HFFc6 (cell line): ENCODE data around the gene GABRB2. TPM values are rescaled to one million over a fixed set of nuclear protein-coding genes. Genes with fewer than 3 reads are reported as not detected.
"Not testable (repeated sequence)": the region's sequence is repeated elsewhere in the genome, so short reads cannot be mapped to it uniquely, and the experiment has no call there.

Experiments
- DNase-seq: peaks from one replicate; pipeline ENCODE4 v3.0.0-alpha.2; 2018
- H3K27ac Mint-ChIP-seq: 2 replicates; pipeline ENCODE4 v1.8.0; 2020; ENCODE audit warnings: mild to moderate bottlenecking, mixed read lengths
- H3K27me3 Mint-ChIP-seq: 2 replicates; pipeline ENCODE4 v1.8.0; 2021; ENCODE audit warnings: mild to moderate bottlenecking, moderate library complexity, mixed read lengths; ENCODE audit not compliant: insufficient read depth
- H3K36me3 Mint-ChIP-seq: 2 replicates; pipeline ENCODE4 v1.8.0; 2021; ENCODE audit warnings: low read depth, mixed read lengths
- H3K4me1 Mint-ChIP-seq: 2 replicates; pipeline ENCODE4 v1.8.0; 2020; ENCODE audit warnings: low read depth, mixed read lengths
- H3K4me3 Mint-ChIP-seq: 2 replicates; pipeline ENCODE4 v1.8.0; 2020; ENCODE audit warnings: mild to moderate bottlenecking, moderate library complexity, mixed read lengths
- H3K9me3 Mint-ChIP-seq: 2 replicates; pipeline ENCODE4 v1.8.0; 2020; ENCODE audit warnings: mild to moderate bottlenecking, mixed read lengths
- CTCF ChIP-seq: fragments of 200-600 bp; sonication (generic); IDR thresholded peaks from 2 replicates; pipeline ENCODE4 v1.5.0; 2021; ENCODE audit warnings: antibody characterized with exemption, mild to moderate bottlenecking
- total RNA-seq, 6 experiments: library from RNA; stranded (reverse); fragmentation: NEBNext Ultra II Directional; extraction: Animal tissue kit (Norgen Biotek cat#: 25700); gene quantifications; 2 replicates in 1 of 6; 3 replicates in 5 of 6; pipeline ENCODE4 v1.2.3, GENCODE V29; 2021

The GABRB2 gene
- total RNA-seq, 6 experiments from 2014 or later, result not detected

- no peaks in the 10 kb centered on the region for H3K4me1 Mint-ChIP-seq
- no peak for TF ChIP-seq CTCF
- H3K36me3 Mint-ChIP-seq, result peaks cover 5% of the 10 kb centered on the region; the same call in 1 of the 2 replicates
- no peak overlapping the region for H3K27ac Mint-ChIP-seq
- peaks cover 57% of the 10 kb centered on the region for H3K9me3 Mint-ChIP-seq
- H3K4me3 Mint-ChIP-seq, result no peak overlapping the region
- H3K27me3 Mint-ChIP-seq, result no peaks in the 10 kb centered on the region
- no peak for DNase-seq
Observed at GRCh38 chr5:161261668-161262323, 284.7 kb downstream of the GABRB2 start.

- DNase-seq, result no peak
- TF ChIP-seq CTCF, result no peak
- Mint-ChIP-seq H3K27me3 (peaks cover 1% of the 10 kb centered on the region; the same call in 1 of the 2 replicates), H3K9me3 (peaks cover 33% of the 10 kb centered on the region), H3K4me1 (no peaks in the 10 kb centered on the region), H3K4me3 (no peak overlapping the region), H3K36me3 (peaks cover 5% of the 10 kb centered on the region; the same call in 1 of the 2 replicates), H3K27ac (no peak overlapping the region)
Observed at GRCh38 chr5:161258438-161258837, 288.1 kb downstream of the GABRB2 start.

- TF ChIP-seq CTCF, result no peak
- peaks cover 33% of the 10 kb centered on the region for H3K9me3 Mint-ChIP-seq
- no peaks in the 10 kb centered on the region for H3K4me1 Mint-ChIP-seq
- peaks cover 1% of the 10 kb centered on the region; the same call in 1 of the 2 replicates for H3K27me3 Mint-ChIP-seq
- H3K27ac Mint-ChIP-seq, result no peak overlapping the region
- no peak for DNase-seq
- H3K36me3 Mint-ChIP-seq, result peaks cover 5% of the 10 kb centered on the region; the same call in 1 of the 2 replicates
- H3K4me3 Mint-ChIP-seq, result no peak overlapping the region
Observed at GRCh38 chr5:161256957-161257356, 289.6 kb downstream of the GABRB2 start.

GRCh38 chr5:161252955-161253354 is 293.6 kb downstream of the GABRB2 start:
- not testable (repeated sequence) for DNase-seq, H3K4me3 Mint-ChIP-seq, H3K27ac Mint-ChIP-seq, H3K27me3 Mint-ChIP-seq, H3K36me3 Mint-ChIP-seq, H3K4me1 Mint-ChIP-seq
- peaks cover 18% of the 10 kb centered on the region for H3K9me3 Mint-ChIP-seq

GRCh38 chr5:161246749-161247148 is 299.8 kb downstream of the GABRB2 start:
- Mint-ChIP-seq H3K36me3 (no peaks in the 10 kb centered on the region), H3K4me3 (no peak overlapping the region), H3K4me1 (no peaks in the 10 kb centered on the region), H3K27me3 (peaks cover 2% of the 10 kb centered on the region; the same call in 1 of the 2 replicates), H3K27ac (no peak overlapping the region), H3K9me3 (peaks cover 22% of the 10 kb centered on the region)
- no peak for DNase-seq
- TF ChIP-seq CTCF, result no peak

- not testable (repeated sequence) for H3K4me3 Mint-ChIP-seq, H3K27me3 Mint-ChIP-seq, H3K4me1 Mint-ChIP-seq, DNase-seq, H3K27ac Mint-ChIP-seq, H3K36me3 Mint-ChIP-seq
- H3K9me3 Mint-ChIP-seq, result peaks cover 22% of the 10 kb centered on the region
Observed at GRCh38 chr5:161245846-161246245, 300.7 kb downstream of the GABRB2 start.

Other genes with a start within 250 kb of the GABRB2 start
- gene GABRA6, start 139.0 kb upstream of the GABRB2 start, total RNA-seq, result not detected